NOMO-1 treated with DMSO at 0.1 percent for 48 hours (cell line): Measurements from ENCODE around the gene SAPCD2.
A peak's percentile ranks its signal among the peaks of the same experiment; 100 is the strongest.
"Not testable (repeated sequence)": the region's sequence is repeated elsewhere in the genome, so short reads cannot be mapped to it uniquely, and the experiment has no call there.

ENCODE experiments used
- DNase-seq: peaks from one replicate; lab custom pipeline; 2025; ENCODE audit not compliant: unreplicated experiment; lab: John Stamatoyannopoulos, UW

Gene SAPCD2

DNA sequence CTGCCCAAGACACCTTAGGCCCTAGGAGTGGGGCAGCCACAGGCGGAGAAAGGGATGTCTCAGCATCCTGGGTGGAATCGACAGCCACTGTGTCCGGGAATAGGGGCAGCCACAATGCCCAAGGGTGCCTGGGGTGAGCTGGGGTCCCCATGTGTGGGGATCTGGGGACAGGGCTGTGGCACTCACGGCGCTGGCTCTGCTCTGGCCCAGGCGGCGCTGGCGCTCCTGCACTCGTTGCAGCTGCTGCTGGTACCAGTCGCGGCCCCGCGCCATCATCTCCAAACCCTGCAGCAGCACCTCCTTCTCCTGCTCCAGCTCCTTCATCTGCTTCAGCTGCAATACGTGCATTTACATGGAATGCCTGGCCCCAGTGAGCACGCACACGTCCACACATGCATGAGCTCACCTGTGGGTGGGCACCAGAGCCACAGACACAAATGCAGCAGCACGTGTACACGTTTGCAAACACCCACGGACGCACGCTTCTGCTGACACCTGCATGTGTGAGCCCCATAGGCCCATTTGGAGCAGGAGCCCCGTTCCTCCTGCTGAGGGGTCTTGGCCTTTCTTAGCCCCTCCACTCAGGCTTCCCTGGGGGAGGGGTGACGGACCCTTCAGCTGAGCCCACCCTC, 4.9 kb downstream of the SAPCD2 start:
- no peak for DNase-seq

- DNase-seq: no peak
These were observed 5.5 kb downstream of the SAPCD2 start for GRCh38 chr9:137064880-137065164.

- peak; percentile 51 for DNase-seq
These were observed 6.1 kb downstream of the SAPCD2 start for GRCh38 chr9:137064027-137064879.

GRCh38 chr9:137063311-137064026, 6.9 kb downstream of the SAPCD2 start:
- DNase-seq: no peak

DNA sequence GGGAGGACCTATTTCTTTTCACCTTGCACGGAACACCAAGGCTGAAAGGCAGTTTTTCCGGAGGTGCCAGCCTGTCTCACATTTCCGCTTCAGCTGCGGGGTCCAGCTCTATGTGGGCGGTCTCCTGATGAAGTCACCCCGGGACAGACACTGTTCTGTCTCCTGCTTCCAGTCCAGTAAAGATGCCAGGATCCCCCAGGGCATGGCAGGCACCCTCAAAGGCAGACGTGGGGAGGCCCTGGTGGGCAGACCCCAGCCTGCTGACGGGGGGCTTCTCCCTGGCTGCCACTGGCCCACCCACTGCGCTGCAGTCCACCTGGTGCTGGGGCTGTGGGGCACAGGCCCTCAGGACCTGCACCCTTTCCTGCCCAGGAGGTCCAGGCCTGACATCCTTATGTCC, 7.6 kb downstream of the SAPCD2 start:
- not testable (repeated sequence) for DNase-seq

DNA sequence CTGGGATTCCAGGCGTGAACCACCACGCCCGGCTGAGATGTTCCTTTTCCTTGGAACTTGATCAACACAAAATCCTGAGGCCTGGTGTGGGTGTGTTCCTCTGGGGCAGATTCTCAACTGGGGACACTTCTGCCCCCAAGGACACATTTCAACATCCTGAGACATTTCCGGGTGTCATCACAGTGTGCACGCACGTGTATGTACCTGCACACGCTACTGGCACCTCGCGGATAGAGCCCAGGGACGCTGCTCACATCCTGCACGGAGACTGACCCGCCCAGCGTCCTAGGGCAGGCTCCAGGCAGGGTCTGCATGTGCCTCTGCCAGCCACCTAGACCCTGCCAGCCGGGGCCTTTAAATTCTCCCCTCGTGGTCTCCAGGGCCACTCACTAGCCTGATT, 8.0 kb downstream of the SAPCD2 start:
- no peak for DNase-seq

- peak; percentile 62 for DNase-seq
These were observed 11.7 kb downstream of the SAPCD2 start for GRCh38 chr9:137058521-137059234.

DNA sequence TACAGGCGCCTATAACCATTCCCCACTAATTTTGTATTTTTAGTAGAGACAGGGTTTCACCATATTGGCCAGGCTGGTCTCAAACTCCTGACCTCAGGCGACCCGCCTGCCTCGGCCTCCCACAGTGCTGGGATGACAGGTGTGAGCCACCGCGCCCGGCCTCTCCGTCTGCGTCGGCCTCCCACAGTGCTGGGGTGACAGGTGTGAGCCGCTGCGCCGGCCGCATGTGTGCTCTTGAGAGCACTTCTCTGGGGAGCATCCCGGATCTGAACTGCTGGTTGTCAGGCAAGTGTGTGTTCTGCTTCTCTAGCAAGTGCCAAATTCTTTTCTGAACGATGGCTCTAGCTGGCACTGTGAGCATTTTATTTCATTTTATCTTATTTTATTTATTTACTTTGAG, 12.8 kb downstream of the SAPCD2 start:
- DNase-seq: no peak

DNA sequence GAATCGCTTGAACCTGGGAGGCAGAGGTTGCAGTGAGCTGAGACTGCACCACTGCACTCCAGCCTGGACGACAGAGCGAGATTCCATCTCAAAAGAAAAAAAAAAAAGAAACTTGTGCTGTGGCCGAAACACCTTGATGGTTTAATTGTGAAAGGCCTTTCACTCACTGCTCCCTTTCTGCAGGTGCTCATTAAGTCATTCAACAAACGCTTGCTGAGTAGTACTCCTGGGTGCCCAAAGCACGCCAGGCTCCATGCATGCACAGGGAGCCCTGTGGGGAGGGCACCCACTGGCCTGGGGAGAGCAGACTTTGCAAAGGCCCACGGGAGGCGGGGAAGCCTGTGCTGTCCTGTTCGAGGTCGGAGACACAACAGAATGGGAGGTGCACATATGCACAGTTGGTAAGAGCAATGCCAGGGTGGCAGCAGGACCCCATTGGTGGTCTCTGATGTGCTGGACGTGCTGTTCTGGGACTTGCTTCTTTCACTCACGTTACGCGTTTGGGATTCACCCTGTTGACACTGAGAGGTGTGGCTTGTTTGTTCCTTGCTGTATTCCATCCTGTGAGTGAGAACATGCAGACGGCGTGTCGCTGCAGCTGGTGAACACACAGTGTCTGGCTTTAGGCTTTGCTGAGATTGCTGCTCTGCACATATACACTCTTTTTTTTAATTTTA, 13.5 kb downstream of the SAPCD2 start:
- DNase-seq: no peak

DNA sequence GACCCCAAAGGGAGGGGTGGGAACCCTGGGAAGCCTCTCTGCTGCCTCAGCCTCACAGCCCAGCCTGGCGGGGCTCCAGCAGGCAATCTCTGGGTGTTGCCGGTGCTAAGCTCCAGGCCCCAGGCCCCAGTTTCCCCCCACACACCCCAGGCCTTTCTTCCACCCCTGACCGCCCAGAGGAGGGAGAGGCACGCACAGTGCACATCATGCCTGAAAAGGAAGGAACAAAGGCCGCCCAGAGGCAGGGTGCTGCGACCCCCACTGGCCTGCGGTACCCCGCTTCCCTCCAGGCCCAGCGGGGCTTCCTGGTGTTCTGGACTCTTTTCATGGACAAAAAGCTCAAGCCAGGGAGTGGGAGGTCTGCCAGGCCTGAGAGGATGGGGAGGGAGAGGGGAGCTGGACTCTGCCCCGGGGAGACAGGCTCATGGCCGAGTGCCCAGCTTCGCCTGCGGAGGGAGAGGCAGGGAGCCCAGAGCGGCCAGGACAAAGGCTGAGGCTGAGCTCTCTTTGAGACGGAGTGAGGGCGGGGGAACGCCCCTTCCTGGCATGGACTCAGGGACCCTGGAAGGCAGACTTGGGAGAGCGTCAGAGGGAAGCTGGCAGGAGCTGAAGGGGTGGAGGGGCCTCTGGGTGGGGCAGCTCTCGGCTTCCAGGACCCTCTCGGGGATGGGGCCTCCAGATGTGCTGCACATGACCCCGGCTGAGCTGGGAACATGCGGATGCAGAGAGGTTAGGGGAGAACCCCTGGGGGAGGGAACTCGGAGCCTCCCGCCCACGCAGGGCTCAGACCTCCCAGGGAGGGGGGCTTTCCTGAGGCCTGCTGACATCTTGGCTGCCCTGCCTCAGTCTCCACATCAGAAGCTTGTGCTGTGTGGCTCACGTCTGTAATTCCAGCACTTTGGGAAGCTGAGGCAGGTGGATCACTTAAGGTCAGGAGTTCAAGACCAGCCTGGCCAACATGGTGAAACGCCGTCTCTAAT, 14.7 kb downstream of the SAPCD2 start:
- DNase-seq: no peak

DNA sequence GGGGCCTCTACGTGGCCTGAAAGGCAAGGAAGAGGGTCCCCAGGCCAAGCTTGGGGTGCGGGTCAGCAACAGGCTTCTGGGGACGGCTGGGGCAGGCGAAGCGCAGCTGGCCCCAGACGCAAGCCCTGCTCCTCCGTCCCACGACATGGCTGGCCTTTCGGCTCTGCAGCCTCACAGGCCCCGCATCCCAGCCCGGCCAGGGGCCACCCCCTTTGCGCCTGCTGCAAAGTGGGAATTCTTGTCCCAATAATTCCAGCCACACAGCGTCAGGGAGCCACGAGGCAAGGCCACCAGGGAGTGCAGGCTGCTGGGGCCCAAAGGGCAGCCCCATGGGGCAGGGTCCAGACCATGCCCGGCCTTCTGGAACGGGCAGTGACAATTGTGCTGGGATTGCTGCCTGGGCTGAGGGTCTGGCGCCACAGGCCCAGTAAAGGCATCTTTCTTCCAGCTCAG, 15.4 kb downstream of the SAPCD2 start:
- no peak for DNase-seq

DNA sequence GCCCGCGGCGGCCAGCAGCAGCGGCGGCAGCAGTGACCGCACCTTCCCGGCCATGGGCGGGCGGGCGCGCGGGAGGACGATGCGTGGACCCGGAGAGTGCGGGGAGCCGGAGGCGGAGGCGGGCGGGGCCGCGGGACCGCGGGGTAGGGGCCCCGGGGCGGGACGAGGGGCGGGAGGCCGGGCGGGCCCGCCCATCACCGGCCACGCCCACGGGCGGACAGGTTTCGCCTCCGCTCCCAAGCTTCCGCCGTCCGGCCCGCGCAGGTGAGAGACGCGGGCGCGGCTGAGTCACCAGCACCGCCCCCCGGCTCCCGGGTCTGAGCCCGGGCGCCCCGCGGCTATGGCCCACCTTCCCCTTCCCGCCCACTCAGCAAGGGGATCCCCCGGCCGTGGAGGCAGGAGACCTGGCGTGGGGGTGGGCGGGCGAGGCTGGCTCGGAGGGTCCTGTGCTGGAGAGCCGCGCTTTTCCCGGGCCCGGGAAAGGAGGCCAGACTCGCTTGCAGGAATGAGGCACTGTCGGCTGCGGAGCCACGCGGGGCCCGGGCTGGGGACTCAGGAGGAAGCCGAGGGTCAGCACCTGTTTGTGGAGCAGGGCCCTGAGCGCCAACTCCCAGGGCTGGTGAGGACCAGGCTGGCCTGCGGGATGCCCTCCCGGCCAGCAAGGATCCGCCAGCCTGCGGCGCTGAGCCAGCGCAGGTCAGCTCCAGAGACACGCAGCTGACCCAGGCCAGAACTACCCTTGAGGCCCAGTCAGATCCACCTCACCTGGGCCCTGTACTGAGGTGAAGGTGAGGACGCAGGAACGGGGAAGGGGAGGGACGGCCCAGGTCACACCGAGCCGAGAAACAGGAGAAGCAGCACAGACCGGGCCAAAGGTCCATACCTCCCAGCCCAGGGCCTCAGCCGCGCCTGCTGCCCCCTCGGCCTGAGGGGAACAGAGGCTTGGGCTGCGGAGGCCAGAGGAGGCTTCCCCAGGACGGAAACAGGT, 16.1 kb downstream of the SAPCD2 start, which contains the start of gene ENTPD2:
Gene ENTPD2, minus strand, starts transcription at position 118 of the 988 bp plus-strand sequence. Its CDS starts 64 bp downstream, at position 54.
- no peak for DNase-seq

GRCh38 chr9:137052998-137053943, 17.1 kb downstream of the SAPCD2 start:
- DNase-seq: no peak

DNA sequence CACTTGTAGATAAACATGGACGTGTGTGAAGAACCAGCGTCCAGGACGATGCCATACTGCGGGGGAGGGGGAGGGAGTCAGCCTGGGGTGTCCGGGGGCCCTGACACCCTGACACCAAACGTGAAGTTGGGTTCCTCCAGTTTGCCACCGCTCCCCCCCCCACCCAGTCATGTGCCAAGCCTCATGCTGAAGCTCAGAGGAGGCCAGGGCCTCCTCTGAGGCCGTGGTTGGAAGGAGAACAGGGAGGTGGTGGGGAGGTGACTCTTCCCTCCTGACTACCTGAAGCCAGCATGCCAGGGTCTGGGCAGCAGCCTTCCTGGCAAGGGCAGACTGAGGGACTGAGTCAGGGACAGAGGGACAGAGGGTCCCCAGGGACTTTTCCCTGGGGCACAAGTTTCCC, 18.1 kb downstream of the SAPCD2 start:
- DNase-seq: no peak

DNA sequence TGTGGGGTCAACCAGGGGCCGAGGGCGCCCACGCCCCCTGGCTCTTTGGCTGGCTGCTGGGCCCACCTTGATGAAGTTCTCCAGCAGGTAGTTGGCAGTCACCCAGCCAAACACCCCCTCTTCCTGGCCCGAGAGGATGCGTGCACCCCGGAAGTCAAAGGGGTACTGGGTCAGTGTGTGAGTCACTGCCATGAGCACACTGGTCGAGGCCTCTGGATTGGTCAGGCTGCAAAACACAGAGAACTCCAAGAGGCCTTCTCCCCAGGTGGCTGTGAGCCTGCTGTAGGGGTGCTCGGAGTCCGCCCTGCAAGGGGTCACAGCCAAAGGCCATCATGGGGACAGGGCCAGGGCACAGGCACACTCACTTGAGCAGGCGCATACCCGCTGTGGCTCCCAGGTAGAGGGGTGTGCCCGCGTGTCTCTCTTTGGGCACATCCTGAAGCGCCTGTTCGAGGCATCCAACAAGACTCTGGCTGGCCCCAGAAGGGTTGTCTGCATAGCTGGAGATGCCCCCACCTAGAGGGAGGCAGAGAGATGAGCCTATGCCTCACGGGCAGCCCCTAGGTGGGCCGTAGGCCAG, 19.1 kb downstream of the SAPCD2 start:
- no peak for DNase-seq

GRCh38 chr9:137050570-137050969, 19.8 kb downstream of the SAPCD2 start:
- no peak for DNase-seq
